OCI-LY7 (cell line): ENCODE results near the gene PHF13. TPM values are rescaled to one million over a fixed set of nuclear protein-coding genes. Genes with fewer than 3 reads are reported as not detected.

Experiments
- BruUV-seq: library from RNA; stranded (reverse); fragments of 400-500 nt; replicated peaks from 2 replicates; lab custom pipeline; 2021; lab: Mats Ljungman, UMichigan
- CTCF ChIA-PET: fragments of 300-600 bp; sonication (Branson Sonifier 250); formaldehyde crosslinking; loops from one replicate; lab custom pipeline; 2022; ENCODE audit warnings: antibody characterized with exemption; ENCODE audit not compliant: unreplicated experiment; lab: Charles Lee
- POLR2A ChIA-PET: fragments of 300-600 bp; sonication (Branson Sonifier 250); formaldehyde crosslinking; loops from one replicate; lab custom pipeline; 2022; ENCODE audit warnings: antibody characterized with exemption; lab: Charles Lee
- DNase-seq: peaks from one replicate; pipeline ENCODE4 v3.0.0-alpha.2; 2015; ENCODE audit warnings: low spot score
- H2AFZ ChIP-seq: fragments of 200-600 bp; sonication (generic), shearing (Covaris generic); 2 replicates; pipeline ENCODE4 v1.6.1; 2014; ENCODE audit warnings: mild to moderate bottlenecking, antibody characterized with exemption, low read length, moderate library complexity
- H3K27ac ChIP-seq: fragments of 200-600 bp; sonication (generic); 2 replicates; pipeline ENCODE4 v1.5.1; 2014; ENCODE audit warnings: mixed run types, low read depth, mild to moderate bottlenecking, moderate library complexity, low read length, inconsistent platforms; ENCODE audit not compliant: poor library complexity, severe bottlenecking
- H3K36me3 ChIP-seq: fragments of 200-600 bp; sonication (generic); 2 replicates; pipeline ENCODE4 v1.6.1; 2014; ENCODE audit warnings: mild to moderate bottlenecking, antibody characterized with exemption, low read length, moderate library complexity, mixed read lengths; ENCODE audit not compliant: insufficient read depth
- H3K4me1 ChIP-seq: fragments of 200-600 bp; sonication (generic); 2 replicates; pipeline ENCODE4 v1.5.1; 2014; ENCODE audit warnings: mild to moderate bottlenecking, low read length; ENCODE audit not compliant: insufficient read depth, poor library complexity, severe bottlenecking
- H3K4me2 ChIP-seq: fragments of 200-600 bp; sonication (generic); 2 replicates; pipeline ENCODE4 v1.6.1; 2014; ENCODE audit warnings: mild to moderate bottlenecking, low read length
- H3K4me3 ChIP-seq: fragments of 200-600 bp; sonication (generic); 2 replicates; pipeline ENCODE4 v1.5.1; 2014; ENCODE audit warnings: mild to moderate bottlenecking, low read depth, low read length; ENCODE audit not compliant: poor library complexity, severe bottlenecking
- H3K79me2 ChIP-seq: fragments of 200-600 bp; sonication (generic); 2 replicates; pipeline ENCODE4 v1.6.1; 2016; ENCODE audit warnings: low read depth, mild to moderate bottlenecking, low read length, moderate library complexity, mixed read lengths; ENCODE audit not compliant: insufficient read depth
- H3K9me2 ChIP-seq: fragments of 200-600 bp; sonication (generic); 2 replicates; pipeline ENCODE4 v1.6.1; 2016; ENCODE audit warnings: mild to moderate bottlenecking, low read length, mixed read lengths; ENCODE audit not compliant: insufficient read depth
- H3K9me3 ChIP-seq: fragments of 200-600 bp; sonication (generic); 2 replicates; pipeline ENCODE4 v1.6.1; 2014; ENCODE audit warnings: mild to moderate bottlenecking, mixed run types, low read length, mixed read lengths
- H4K20me1 ChIP-seq: fragments of 200-600 bp; sonication (generic); 2 replicates; pipeline ENCODE4 v1.6.1; 2014; ENCODE audit warnings: mild to moderate bottlenecking, antibody characterized with exemption, low read length, moderate library complexity, mixed read lengths; ENCODE audit not compliant: insufficient read depth
- CTCF ChIP-seq: fragments of 200-600 bp; sonication (generic); conservative IDR thresholded peaks from 2 replicates; pipeline ENCODE4 v1.5.1; 2014; ENCODE audit warnings: mild to moderate bottlenecking, antibody characterized with exemption, low read length, moderate library complexity, mixed read lengths
- EZH2phosphoT487 ChIP-seq: fragments of 200-600 bp; sonication (generic); IDR thresholded peaks from 2 replicates; pipeline ENCODE4 v1.6.1; 2018; ENCODE audit warnings: low read depth, borderline replicate concordance, mild to moderate bottlenecking, mixed run types, antibody characterized with exemption, low read length, moderate library complexity, mixed read lengths
- intact Hi-C: fragments of 100-400 bp; cut with micrococcal nuclease; formaldehyde crosslinking; loops from one replicate; pipeline ENCODE4 v1.10.0; 2022; ENCODE audit not compliant: unreplicated experiment
- total RNA-seq, 2 experiments: library from RNA; depleted of rRNA in 1 of 2; stranded (reverse); fragments of >200 nt in 1 of 2; shearing (Covaris generic) in 1 of 2; gene quantifications; 2 replicates each; pipeline ENCODE4 v1.2.3, GENCODE V29; 2014 to 2022

The PHF13 gene
- total RNA-seq, 2 experiments from 2014 or later, result 5.3 to 14.7 TPM

GRCh38 chr1:6574025-6574620 is 39.4 kb upstream of the PHF13 start:
- TF ChIP-seq EZH2phosphoT487, result no peak
- TF ChIP-seq CTCF, result no peak
- no peak for DNase-seq
- H3K4me2 ChIP-seq, result no peak overlapping the region
- H3K9me3 ChIP-seq, result no peaks in the 10 kb centered on the region
- H3K4me1 ChIP-seq, result peaks cover 13% of the 10 kb centered on the region
- CTCF ChIA-PET, result no interaction called here
- H3K9me2 ChIP-seq, result no peaks in the 10 kb centered on the region
- intact Hi-C loops, result no loop called here
- POLR2A ChIA-PET, result interaction anchor here (0.7 kb wide), 1 partner anchor 13 kb away, joined by 3 read pairs; no protein-coding TSS in a partner anchor
- BruUV-seq, result no TSS peak
- H4K20me1 ChIP-seq, result no peaks in the 10 kb centered on the region
- no peak overlapping the region for H2AFZ ChIP-seq
- no peak overlapping the region for H3K27ac ChIP-seq
- no peaks in the 10 kb centered on the region for H3K79me2 ChIP-seq
- H3K36me3 ChIP-seq, result no peaks in the 10 kb centered on the region
- no peak overlapping the region for H3K4me3 ChIP-seq

GRCh38 chr1:6574818-6575217 is 38.7 kb upstream of the PHF13 start:
- H2AFZ ChIP-seq, result no peak overlapping the region
- CTCF ChIA-PET, result no interaction called here
- no peaks in the 10 kb centered on the region for H3K79me2 ChIP-seq

More at GRCh38 chr1:6574818-6575217, 38.7 kb upstream of the PHF13 start:
- intact Hi-C loops, result no loop called here
- H3K36me3 ChIP-seq, result no peaks in the 10 kb centered on the region
- peaks cover 14% of the 10 kb centered on the region for H3K4me1 ChIP-seq
- DNase-seq, result no peak
- no peak overlapping the region for H3K4me3 ChIP-seq
- H3K27ac ChIP-seq, result no peak overlapping the region
- no peak overlapping the region for H3K4me2 ChIP-seq
- H3K9me2 ChIP-seq, result no peaks in the 10 kb centered on the region
- BruUV-seq, result no TSS peak
- TF ChIP-seq CTCF (no peak), EZH2phosphoT487 (no peak)
- POLR2A ChIA-PET, result no interaction called here
- no peaks in the 10 kb centered on the region for H3K9me3 ChIP-seq
- H4K20me1 ChIP-seq, result no peaks in the 10 kb centered on the region
